ENCODE measurements around the gene CRTC1. TPM values are rescaled to one million over a fixed set of nuclear protein-coding genes. Genes with fewer than 3 reads are reported as not detected.

CRTC1 gene
- polyA plus RNA-seq, 2 of the 4 experiments (the other 2 are of a cell fraction) = 0.87 to 4.0 TPM

GRCh38 chr19:18647807-18648206, 35.7 kb upstream of the CRTC1 start:
- no peak for DNase-seq (ENCODE audit: low read depth in 1 of 2, low spot score in 1 of 2)
- no peak overlapping the region for H3K4me3 ChIP-seq
- H3K9me3 ChIP-seq = no peaks in the 10 kb centered on the region
- no peak overlapping the region for H3K27ac ChIP-seq
- H3K4me1 ChIP-seq = no peaks in the 10 kb centered on the region
- no peak for FAIRE-seq
- 90% methylated on average over 4 of the region's 10 CpGs for WGBS (ENCODE audit: missing lambda C conversion rate)
- H3K4me2 ChIP-seq = no peak overlapping the region
- ATAC-seq = no peak
- POLR2A ChIA-PET = no interaction called here
- CTCF ChIA-PET = no interaction called here
- TF ChIP-seq MYC (IDR thresholded peaks at IDR 0.05; ENCODE audit: borderline replicate concordance, low read length) = no peak
- no peak for TF ChIP-seq EHF (CRISPR knock-in tag; IDR thresholded peaks at IDR 0.05)
- TF ChIP-seq ZFP36 (IDR thresholded peaks at IDR 0.05; ENCODE audit: borderline replicate concordance, partially characterized antibody) = no peak
- no peak for TF ChIP-seq FOXS1 (CRISPR knock-in tag; IDR thresholded peaks at IDR 0.05)
- no peak for TF ChIP-seq NR3C1 (IDR thresholded peaks at IDR 0.05)
- no peak for TF ChIP-seq RCOR1 (IDR thresholded peaks at IDR 0.05; ENCODE audit: low read depth, low read length)
- no peak for TF ChIP-seq ZNF302 (CRISPR knock-in tag; IDR thresholded peaks at IDR 0.05)
- TF ChIP-seq FOSB (CRISPR knock-in tag; IDR thresholded peaks at IDR 0.05) = no peak
- TF ChIP-seq ZSCAN20 (CRISPR knock-in tag; IDR thresholded peaks at IDR 0.05) = no peak
- TF ChIP-seq TP53 (CRISPR knock-in tag; IDR thresholded peaks at IDR 0.05) = no peak
- TF ChIP-seq NFE2L2 (conservative IDR thresholded peaks at IDR 0.05; ENCODE audit: low read length) = no peak
- no peak for TF ChIP-seq BHLHE40 (IDR thresholded peaks at IDR 0.05; ENCODE audit: low read depth, low read length)

GRCh38 chr19:18648973-18649315, 34.5 kb upstream of the CRTC1 start:
- FAIRE-seq (no peak), ATAC-seq (no peak), DNase-seq (ENCODE audit: low read depth in 1 of 2, low spot score in 1 of 2) (no peak)
- TF ChIP-seq POLR2A (IDR thresholded peaks at IDR 0.05; ENCODE audit: low read length) (no peak), RFX5 (IDR thresholded peaks at IDR 0.05) (no peak)
- WGBS (ENCODE audit: missing lambda C conversion rate) = 88% methylated on average over 8 of the region's 13 CpGs
- ChIA-PET CTCF (no interaction called here), POLR2A (no interaction called here)
- no peak overlapping the region for H3K4me3 ChIP-seq
- no peaks in the 10 kb centered on the region for H3K4me1 ChIP-seq
- H3K4me2 ChIP-seq = no peak overlapping the region
- H3K27ac ChIP-seq = no peak overlapping the region
- no peaks in the 10 kb centered on the region for H3K9me3 ChIP-seq

GRCh38 chr19:18649371-18650020, 34.0 kb upstream of the CRTC1 start:
- CTCF ChIA-PET = interaction anchor here (0.6 kb wide), 1 partner anchor 23 kb away, joined by 3 read pairs; no protein-coding TSS in a partner anchor
- no peak overlapping the region for H3K4me3 ChIP-seq
- no peak for FAIRE-seq
- H3K9me3 ChIP-seq = no peaks in the 10 kb centered on the region
- 89% methylated on average over 24 of the region's 25 CpGs for WGBS (ENCODE audit: missing lambda C conversion rate)
- POLR2A ChIA-PET = no interaction called here
- no peak for DNase-seq (ENCODE audit: low read depth in 1 of 2, low spot score in 1 of 2)
- no peaks in the 10 kb centered on the region for H3K4me1 ChIP-seq
- H3K27ac ChIP-seq = no peak overlapping the region
- ATAC-seq = no peak
- H3K4me2 ChIP-seq = no peak overlapping the region
- TF ChIP-seq ELK1 (IDR thresholded peaks at IDR 0.05; ENCODE audit: low read depth, low read length) (no peak), FOXS1 (CRISPR knock-in tag; IDR thresholded peaks at IDR 0.05) (no peak), BHLHE40 (IDR thresholded peaks at IDR 0.05; ENCODE audit: low read depth, low read length) (no peak), REST (IDR thresholded peaks at IDR 0.05) (no peak), HOXB13 (CRISPR knock-in tag; IDR thresholded peaks at IDR 0.05; ENCODE audit: low read depth) (no peak), EHMT2 (IDR thresholded peaks at IDR 0.05; ENCODE audit: low read depth) (no peak)

All from A549 (cell line).